Cardiac septum (tissue), 1 donor: ENCODE measurements around the gene ZNF679. TPM values are rescaled to one million over a fixed set of nuclear protein-coding genes. Genes with fewer than 3 reads are reported as not detected.
"Not testable (repeated sequence)": the region's sequence is repeated elsewhere in the genome, so short reads cannot be mapped to it uniquely, and the experiment has no call there.

Experiments used
- DNase-seq: peaks from one replicate; pipeline ENCODE4 v3.0.0-alpha.2; 2020; ENCODE audit warnings: low spot score
- intact Hi-C: fragments of 100-400 bp; cut with DNase I; formaldehyde crosslinking; loops from one replicate; pipeline ENCODE4 v1.14.0; 2022
- long read RNA-seq: library from polyadenylated mRNA; unstranded; transcript quantifications from one replicate; pipeline ENCODE4 v2.0.0, GENCODE V29; 2021
- total RNA-seq: library from RNA; stranded (reverse); fragmentation: NEBNext Ultra II Directional; extraction: Animal tissue kit (Norgen Biotek cat#: 25700); gene quantifications from one replicate; pipeline ENCODE4 v1.2.1, GENCODE V29; 2021
- donor health status: DM: no; HTN: no; CAD: no.

Gene ZNF679
- not detected for total RNA-seq
- long read RNA-seq = 0 reads

DNA sequence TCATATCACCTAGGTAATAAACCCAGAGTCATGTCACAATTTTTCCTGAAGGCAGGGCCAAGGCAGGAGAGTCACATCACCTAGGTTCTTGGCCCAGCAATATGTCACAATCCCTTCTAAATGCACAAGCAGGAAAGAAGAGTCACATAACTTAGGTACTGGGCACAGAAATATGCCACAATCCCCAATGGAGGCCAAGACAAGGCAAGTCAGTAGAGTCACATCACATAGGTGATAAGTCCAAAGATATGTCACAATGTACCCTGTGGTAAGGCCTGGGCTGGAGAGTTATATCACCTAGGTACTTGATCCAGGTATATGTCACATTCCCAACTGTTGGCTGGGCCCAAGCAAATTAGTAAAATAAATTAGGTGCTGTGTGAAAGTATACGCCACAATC lies at the start of gene ZNF679:
Gene ZNF679 (plus strand): TSS at position 301 of the 400 bp plus-strand sequence. CDS start 20,644 bp downstream, outside the sequence.
- DNase-seq, intact Hi-C loops: not testable (repeated sequence)

DNA sequence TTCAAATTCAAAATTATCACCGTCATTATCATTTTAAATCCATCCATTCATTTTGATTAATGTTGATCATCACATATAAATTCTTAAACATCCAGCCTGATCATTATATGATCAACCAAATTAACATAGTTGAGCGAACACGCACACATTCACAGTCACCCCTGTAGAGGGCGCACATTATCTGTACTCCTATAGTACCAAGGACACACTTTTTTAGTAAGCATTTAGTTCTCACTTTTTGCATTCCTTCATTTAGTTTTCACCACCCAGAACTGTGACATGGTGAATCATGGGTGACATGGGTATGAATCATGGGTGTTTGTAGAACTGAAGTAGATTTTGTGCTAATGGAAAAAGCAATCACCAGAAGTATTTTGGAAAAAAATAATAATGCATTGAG lies 47.3 kb upstream of the ZNF679 start:
- intact Hi-C loops = no loop called here
- no peak for DNase-seq

DNA sequence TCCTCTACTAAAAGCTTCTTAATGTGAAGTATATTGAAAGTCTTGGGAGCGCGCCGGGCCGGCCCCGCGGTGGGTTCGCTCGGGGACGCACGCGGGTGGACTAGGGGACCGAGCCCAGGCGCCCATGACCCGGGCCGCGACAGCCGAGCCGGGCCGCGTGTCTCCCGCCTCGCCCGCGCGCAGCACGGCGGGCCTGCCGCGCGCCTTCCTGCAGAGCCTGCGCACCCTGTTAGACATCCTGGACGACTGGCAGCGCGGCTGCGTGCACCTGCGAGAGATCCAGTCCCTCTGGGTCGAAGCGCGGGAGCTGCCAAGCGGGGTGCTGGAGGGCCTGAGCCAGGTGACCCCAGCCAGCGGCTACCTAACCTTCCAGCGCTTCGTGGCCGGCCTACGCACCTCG lies 46.7 kb upstream of the ZNF679 start:
- DNase-seq = no peak
- intact Hi-C loops = no loop called here

DNA sequence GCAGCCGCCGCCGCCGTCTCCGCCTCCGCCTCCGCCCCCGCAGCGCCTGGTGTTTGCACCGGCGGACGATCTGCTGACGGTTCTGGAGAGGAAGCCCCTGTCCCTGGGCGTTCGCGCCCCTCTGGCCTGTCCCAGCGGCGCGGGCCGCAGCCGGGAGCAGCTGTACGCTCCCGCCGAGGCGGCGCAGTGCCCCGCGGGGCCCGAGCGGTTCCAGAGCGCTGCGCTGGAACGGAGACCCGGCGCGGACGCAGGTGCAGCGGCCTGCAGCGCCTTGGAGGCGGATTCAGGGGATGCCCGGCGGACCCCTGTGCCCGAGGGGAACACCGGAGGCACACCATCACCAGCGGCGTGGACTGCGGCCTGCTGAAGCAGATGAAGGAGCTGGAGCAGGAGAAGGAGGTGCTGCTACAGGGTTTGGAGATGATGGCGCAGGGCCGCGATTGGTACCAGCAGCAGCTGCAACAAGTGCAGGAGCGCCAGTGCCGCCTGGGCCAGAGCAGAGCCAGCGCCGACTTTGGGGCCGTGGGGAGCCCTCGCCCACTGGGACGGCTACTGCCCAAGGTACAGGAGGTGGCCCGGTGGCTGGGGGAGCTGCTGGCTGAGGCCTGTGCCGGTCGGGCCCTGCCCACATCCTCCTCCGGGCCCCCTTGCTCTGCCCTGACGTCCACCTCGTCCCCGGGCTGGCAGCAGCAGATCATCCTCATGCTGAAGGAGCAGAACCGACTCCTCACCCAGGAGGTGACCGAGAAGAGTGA lies 46.1 kb upstream of the ZNF679 start:
- intact Hi-C loops = loop anchor here (2.0 kb wide), 1 partner anchor 437 kb away; no protein-coding TSS in a partner anchor
- no peak for DNase-seq

DNA sequence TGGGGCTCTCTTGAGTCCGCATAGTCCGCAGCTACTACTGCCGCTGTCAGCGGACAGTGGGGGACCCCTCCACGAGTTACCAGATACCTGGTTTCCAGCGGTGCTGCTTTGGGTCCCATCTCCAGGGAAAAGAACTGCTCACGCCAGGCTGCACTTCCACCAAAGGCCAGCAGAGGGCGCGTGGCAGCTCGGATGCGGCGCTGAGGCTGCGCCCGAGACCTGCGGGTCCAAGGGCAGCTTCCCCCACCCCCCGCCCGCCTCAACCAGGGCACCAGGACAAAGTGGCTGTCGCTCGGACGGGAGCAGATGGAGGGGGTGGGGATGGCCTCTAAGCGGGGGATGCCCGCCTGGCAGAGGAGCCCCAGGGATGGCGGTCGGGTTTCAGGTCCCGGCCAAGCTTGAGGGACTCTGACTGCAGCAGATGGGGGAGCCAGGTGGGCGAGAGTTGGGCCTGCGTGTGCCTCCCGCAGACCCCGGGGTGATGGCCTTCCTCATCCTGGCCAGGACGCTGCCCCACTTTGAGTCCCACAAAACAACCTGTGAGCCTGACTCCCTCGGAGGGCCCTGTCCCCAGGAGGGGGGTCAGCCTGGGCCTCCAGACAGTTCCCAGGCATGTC lies 45.0 kb upstream of the ZNF679 start:
- DNase-seq = no peak

DNA sequence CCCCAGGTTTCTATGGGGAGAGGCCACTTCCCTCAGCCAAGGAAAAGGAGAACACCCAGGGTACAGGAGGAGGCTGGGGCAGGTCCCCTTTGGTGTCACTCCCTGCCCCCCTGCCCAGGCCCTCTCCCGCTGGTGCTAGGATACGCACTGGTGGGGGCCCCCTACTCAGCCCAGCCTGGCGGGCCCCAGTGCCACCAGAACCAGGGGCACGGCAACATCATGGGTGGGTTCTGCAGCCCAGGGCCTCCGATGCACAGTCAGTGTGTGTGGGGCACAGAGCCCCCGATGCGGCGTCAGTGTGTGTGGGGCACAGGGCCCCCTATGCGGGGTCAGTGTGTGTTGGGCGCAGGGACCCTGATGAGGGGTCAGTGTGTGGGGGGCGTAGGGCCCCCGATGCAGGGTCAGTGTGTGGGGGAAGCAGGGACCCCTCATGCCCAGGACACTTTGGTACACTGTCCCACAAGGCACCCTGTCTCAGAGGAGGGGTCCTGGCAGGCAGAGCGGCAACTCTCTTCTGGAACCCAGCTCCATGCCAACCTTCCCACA lies 44.4 kb upstream of the ZNF679 start:
- DNase-seq = no peak
- intact Hi-C loops = loop anchor here (2.0 kb wide), 1 partner anchor 435 kb away; no protein-coding TSS in a partner anchor

More for the DNA sequence above, 45.0 kb upstream of the ZNF679 start:
- intact Hi-C loops = loop anchor here (2.0 kb wide), 1 partner anchor 436 kb away; no protein-coding TSS in a partner anchor

DNA sequence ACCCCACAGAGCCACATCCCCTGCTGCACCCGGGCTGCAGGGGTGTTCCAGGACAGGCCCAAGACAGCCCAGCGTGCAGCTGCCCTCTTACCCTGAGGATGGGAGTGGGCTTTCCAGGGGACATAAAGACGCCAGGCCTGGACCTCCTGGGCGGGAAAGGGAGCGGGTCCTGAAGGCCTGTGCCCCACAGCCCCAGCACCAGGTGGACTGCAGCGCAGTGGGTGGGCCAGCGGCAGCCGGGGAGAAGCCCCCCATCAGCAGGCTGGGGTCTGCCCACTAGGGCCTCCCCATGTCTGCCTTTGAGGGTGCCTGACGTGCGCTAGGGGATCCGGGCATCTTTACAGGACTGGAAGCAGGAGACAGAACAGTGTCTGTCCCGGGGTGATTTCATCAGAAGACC lies 43.9 kb upstream of the ZNF679 start:
- intact Hi-C loops = no loop called here
- no peak for DNase-seq

DNA sequence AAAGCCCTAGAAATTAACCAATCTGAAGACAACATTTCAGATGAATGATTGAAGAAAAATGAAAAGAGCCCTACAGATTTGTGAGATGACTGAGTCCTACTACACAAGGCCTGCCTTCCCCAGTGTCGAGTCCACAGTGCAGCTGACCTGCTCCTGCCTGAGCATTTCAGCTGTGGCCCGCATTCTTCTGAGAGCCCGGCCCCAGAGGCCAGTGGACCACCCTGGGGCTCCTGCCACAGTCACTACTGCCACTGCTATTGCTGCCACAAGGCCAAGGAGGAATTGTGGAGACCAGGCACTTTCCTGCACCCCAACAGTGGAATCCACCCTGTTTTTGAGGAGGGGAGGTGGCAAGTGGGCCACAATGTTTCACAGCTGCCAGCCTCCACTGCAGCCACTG lies 40.9 kb upstream of the ZNF679 start:
- intact Hi-C loops = no loop called here
- DNase-seq = no peak

DNA sequence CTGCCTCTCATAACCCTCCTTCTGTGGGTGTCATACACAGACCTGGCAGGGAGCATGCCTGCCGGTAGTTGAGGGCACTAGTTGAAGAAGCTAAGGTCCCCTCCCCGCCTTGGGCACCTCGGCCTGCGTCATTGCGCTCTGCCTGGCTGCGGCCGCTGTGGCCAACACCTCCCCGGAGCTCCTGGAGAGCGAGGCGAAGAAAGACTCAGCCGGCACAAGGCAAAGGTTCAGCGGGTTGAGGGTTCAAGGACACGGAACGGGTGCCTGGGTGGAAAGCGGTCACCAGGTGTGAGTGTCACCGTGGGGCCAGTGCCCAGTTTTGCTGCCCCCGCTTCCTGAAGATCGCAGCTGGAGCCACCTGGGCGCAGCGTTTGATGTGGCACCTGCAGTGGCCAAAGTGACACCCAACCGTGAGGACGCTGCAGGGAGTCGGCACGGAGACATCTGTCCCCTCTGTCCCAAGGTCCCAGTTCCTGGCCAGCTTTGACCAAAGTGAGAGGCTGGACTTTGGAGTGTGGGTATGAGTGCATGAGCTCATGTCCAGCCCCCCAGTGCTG lies 36.0 kb upstream of the ZNF679 start:
- no peak for DNase-seq
- intact Hi-C loops = no loop called here

DNA sequence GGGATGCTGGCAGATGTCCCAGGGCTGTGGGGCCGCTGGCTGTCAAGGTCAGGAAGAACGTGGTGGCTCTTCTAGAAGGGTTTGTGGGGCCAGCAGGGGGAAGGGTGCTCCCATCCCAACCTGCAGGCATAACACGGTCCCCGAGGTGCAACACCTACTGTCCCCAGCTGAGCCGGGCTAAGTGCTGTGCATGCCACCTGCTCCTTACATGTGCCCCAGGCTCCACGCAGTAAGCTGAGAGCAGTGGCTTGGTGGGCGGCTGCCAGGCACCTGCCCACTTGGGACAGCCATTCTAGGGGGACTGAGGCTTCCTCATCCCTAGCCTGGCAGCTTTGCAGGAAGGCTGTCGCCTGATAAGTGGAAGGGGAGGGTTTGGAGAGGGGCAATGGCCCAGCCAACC lies 35.5 kb upstream of the ZNF679 start:
- no peak for DNase-seq

DNA sequence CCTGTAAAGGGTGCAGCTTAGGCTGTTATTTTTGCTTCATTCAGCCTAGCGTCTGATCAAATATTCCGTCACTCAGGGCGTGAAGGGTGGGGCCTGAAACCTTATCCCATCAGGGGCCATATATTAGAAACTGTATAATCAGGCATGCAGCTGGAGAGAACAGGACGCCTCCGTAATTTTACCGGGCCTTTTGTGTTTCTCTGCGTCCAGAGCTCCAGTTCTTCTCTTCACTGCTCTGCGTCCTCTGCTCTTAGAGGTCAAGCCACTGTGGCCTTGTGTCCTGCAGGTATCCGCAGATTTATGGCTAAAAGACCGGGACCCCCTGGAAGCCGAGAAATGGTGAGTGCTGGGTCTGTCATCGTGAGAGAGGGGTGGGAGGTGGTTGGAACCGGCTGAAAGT lies 21.4 kb upstream of the ZNF679 start, which contains the start of gene ZNF735:
Gene ZNF735 (plus strand): TSS at position 301 of the 400 bp plus-strand sequence. CDS start 0 bp downstream, at position 301.
- intact Hi-C loops = no loop called here
- DNase-seq = no peak

More for the DNA sequence above, 35.5 kb upstream of the ZNF679 start:
- intact Hi-C loops = no loop called here

DNA sequence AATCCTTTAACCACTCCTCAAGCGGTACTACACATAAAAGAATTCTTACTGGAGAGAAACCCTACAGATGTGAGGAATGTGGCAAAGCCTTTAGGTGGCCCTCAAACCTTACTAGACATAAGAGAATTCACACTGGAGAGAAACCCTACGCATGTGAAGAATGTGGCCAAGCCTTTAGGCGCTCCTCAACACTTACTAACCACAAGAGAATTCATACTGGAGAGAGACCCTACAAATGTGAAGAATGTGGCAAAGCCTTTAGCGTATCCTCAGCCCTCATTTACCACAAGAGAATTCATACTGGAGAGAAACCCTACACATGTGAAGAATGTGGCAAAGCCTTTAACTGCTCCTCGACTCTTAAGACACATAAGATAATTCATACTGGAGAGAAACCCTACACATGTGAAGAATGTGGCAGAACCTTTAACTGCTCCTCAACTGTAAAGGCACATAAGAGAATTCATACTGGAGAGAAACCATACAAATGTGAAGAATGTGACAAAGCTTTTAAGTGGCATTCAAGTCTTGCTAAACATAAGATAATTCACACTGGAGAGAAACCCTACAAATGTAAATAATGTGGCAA lies 8.5 kb upstream of the ZNF679 start:
- DNase-seq, intact Hi-C loops: not testable (repeated sequence)

DNA sequence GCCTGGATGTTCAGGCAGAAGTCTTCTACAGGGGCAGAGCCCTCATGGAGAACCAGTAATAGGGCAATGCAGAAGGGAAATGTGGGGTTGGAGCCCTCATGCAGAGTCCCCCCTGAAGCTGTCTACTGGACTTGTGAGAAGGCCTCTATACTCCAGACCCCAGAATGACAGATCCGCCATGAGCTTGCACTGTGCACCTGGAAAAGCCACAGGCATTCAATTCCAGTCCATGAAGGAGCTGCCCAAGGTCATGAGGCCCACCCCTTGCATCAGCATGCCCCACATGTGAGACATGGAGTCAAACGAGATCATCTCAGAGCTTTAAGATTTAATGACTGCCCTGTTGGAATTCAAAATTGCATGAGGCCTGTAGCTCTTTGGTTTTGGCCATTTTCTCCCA lies 4.9 kb upstream of the ZNF679 start:
- intact Hi-C loops = no loop called here
- DNase-seq = no peak

DNA sequence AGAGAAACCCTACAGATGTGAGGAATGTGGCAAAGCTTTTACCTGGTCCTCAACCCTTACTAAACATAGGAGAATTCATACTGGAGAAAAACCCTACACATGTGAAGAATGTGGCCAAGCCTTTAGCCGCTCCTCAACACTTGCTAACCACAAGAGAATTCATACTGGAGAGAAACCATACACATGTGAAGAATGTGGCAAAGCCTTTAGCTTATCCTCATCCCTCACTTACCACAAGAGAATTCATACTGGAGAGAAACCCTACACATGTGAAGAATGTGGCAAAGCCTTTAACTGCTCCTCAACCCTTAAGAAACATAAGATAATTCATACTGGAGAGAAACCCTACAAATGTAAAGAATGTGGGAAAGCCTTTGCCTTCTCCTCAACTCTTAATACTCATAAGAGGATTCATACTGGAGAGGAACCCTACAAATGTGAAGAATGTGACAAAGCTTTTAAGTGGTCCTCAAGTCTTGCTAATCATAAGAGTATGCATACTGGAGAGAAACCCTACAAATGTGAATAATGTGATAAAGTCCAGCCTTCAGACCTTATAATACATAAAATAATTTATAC lies 38.2 kb downstream of the ZNF679 start:
- DNase-seq = no peak
- intact Hi-C loops = no loop called here

DNA sequence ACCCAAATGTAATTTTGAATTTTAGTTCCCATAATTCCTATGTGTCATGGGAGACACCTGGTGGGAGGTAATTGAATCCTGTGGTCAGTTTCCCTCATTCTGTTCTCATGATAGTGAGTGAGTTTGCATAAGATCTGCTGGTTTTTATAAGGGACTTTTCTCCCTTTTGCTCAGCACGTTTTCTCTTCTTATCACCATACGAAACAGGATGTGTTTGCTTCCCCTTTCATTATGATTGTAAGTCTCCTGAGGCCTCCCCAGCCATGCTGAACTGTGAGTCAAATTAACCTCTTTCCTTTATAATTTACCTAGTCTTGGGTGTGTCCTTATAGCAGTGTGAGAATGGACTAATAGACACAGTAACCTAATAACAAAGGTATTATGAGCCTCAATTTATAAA lies 49.4 kb downstream of the ZNF679 start:
- intact Hi-C loops = no loop called here
- no peak for DNase-seq

DNA sequence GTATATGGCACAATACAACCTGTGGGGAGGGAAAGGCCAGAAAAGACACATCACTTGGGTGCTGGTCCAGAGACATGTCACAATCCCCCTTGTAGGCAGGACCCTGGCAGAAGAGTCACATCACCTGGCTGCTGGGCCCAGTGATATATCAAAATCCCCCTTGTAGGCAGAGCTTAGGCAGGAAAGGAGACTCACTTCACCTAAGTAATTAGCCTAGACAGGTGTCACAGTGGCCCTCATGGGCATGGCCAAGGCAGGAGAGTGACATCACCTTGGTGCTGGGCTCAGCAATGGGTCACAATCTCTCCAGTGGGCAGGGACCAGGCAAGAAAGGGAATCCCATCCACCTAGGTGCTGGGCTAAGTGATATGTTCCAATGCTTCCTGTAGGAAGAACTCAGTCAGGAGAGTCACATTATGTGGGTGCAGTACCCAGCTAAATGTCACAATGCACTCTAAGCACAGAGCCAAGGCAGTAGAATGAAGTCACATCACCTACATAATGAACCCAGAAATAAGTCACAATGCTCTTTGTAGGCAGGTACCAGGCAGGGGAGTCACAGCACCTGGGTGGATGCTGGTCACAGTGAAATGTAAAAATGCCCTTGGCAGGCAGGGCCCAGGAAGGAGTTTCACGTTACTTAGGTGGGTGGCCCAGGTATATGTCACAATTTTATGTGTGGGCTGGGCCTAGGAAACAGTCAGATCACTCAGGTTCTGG lies 66.6 kb downstream of the ZNF679 start:
- intact Hi-C loops = no loop called here

DNA sequence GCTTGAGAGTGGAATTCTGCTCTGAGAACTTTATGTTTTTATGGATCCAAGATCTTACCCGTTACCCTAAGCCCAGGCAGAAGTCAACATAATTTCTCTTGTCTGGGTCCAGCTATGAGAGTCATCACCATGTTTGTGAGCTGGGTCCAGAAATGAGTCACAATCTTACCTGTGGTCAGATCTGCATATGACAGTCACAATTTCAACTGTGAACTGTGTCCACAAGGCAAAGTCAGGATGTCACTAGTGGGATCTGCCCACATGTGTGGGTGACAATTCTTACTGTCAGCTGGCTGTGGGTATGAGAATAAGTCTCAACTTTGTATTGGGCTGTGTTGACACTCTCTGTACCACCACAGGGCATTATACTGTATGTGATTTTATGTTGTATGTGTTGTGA lies 69.1 kb downstream of the ZNF679 start:
- intact Hi-C loops = not testable (repeated sequence)

More for the DNA sequence above, 66.6 kb downstream of the ZNF679 start:
- no peak for DNase-seq

DNA sequence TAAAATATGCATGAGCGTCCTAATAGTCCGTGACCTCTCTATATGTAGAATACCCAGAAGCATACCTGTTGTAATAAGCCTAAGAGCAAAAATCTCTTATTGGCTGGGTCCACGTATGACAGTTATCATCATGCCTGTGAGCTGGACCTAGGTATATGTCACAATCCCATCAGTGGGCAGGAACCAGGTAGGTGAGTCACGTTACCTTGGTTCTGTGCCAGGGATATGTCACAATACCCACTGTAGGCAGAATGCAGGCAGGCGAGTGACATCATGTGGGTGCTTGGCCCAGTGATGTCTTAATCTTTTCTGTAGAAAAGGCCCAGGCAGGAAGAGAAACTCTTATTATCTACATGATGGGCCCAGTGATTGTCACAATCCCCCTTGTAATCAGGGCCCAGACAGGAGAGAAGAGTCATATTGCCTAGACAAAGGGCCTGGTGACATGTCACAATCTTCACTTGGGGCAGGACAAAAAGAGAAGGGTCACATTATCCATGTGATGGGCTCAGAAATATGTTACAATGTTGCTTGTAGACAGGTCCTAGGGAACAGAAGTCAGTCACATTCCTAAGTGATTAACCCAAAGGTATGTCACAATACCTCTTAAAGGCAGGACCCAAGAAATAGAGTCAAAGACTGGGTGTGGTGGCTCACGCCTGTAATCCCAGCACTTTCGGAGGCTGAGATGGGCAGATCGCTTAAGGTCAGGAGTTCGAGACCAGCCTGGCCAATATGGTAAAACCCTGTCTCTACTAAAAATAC lies 72.5 kb downstream of the ZNF679 start:
- DNase-seq = no peak
- intact Hi-C loops = no loop called here

More for the DNA sequence above, 69.1 kb downstream of the ZNF679 start:
- not testable (repeated sequence) for DNase-seq
